Keratinocyte (primary cell): Measurements from ENCODE around the gene TRAF3.

Source experiments
- CTCF ChIP-seq, 3 experiments: IDR thresholded peaks in 1 of 3; conservative IDR thresholded peaks in 1 of 3; optimal IDR thresholded peaks in 1 of 3; 2 replicates in 2 of 3; 3 replicates in 1 of 3; pipeline versions ENCODE3 to v1.5.1; 2011; ENCODE audit warnings: low read length in 3 of 3, mild to moderate bottlenecking in 3 of 3, moderate library complexity in 2 of 3, control low read depth in 1 of 3, inconsistent platforms in 1 of 3; ENCODE audit not compliant: insufficient read depth in 2 of 3; ENCODE audit errors: extremely low read depth in 1 of 3
- EZH2 ChIP-seq: IDR thresholded peaks from one replicate; pipeline ENCODE4 v1.6.1; 2012; ENCODE audit warnings: inconsistent platforms, mild to moderate bottlenecking, low read length, moderate library complexity

DNA sequence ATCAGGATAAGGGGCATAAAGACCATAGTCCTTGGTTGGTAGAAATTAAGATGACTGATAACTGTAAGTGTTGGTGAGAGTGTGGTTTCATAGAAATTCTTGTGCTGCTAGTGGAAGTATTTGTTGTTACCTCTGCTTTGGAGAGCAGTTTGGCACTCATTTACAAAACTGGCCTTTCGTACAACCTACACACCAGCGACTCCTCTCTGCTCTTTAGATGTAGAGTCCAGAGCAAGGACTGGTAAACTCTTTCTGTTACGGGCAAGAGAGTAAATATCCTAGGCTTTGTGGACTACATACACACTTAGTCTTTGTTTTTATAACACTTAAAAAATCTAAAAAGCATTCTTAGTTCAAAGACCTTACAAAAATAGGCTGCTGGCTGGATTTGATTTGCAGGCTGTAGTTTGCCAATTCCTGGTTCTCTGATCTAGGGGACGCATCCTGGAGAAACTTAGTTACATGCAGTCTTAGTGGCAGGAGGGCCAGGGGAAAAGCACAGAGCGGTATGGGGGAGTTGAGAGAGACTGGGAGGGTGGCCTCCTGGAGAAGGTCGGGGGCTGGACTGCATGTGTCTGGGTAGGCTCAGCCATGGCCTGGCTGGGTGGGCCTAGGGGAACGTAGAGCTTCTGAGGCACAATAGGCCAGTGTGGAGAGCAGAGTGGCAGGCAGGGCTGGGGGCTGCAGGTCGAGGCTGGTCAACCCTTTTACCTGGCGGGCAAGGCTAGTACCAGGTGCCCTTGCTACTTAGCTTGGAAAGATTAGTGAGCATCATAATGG, 89.9 kb downstream of the TRAF3 start:
- no peak for TF ChIP-seq CTCF (optimal IDR thresholded peaks at IDR 0.05 in 1 of 3, IDR thresholded peaks at IDR 0.05 in 1 of 3, conservative IDR thresholded peaks at IDR 0.05 in 1 of 3; ENCODE audit: extremely low read depth in 1 of 3, insufficient read depth in 2 of 3, low read length in 3 of 3)
- no peak for TF ChIP-seq EZH2
